ENCODE data around the gene SCN9A.

The SCN9A gene

DNA sequence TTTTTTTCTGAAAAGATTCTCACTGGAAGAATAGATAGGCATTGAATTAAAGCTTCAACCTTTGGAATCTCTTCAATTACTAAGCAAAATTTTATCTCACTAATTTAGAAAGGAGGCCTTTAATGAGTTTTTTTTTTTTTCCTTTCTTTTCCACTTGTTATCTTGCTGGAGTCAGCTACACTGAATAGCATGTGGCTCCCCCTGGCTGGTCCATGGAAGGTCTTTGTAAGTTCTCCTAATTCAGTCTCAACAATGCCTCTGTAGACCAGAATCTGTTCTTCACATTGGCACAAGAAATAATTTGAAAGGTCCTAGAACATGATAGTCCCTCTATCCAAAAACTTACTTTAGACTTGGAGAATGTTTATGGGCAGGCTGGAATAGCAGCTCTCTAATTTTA lies 223.7 kb downstream of the SCN9A start:
- no peak for DNase-seq (ENCODE audit: low read depth)

DNA sequence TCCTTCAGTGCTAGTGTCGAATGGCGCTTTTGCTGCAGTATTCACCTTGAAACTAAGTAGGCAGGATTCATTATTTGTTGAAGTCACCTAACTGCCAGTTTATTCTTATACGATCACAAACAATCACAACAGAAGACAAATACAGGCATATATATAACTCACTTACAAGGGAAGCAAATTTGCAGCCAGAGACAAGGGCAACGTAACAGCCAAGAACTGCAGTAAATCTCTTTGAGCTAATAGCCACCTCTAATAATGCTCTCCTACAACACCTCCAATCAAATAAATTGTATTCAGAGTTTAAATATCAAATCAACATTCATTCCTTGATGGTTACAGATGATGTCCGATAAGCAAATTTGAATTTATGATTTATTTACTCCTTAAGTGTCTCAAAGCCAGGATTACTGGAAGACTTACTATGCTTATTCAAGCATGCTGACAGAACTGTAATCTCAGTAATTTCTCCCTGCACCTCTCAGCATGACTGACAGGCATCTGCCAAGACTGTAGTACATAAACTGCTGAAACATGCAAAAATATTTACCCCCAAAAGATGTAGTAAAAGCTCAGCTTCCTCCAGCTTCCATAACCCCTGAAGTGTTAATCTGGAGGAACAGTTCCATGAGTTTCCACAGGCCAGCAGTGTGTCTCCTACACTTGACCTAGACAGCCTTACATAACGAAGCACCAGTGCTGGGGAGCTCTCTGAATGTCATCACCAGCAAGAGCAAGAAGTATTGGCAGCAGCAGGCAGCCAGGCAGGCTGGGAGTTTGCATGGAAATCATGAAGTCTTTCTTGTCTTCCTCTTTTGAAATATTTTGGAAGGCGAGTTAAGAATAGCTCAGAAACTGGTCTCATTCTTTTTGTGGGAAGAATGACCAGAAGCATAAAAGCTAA lies 227.0 kb downstream of the SCN9A start:
- no peak for DNase-seq (ENCODE audit: low read depth)
- TF ChIP-seq, protein P1, sequence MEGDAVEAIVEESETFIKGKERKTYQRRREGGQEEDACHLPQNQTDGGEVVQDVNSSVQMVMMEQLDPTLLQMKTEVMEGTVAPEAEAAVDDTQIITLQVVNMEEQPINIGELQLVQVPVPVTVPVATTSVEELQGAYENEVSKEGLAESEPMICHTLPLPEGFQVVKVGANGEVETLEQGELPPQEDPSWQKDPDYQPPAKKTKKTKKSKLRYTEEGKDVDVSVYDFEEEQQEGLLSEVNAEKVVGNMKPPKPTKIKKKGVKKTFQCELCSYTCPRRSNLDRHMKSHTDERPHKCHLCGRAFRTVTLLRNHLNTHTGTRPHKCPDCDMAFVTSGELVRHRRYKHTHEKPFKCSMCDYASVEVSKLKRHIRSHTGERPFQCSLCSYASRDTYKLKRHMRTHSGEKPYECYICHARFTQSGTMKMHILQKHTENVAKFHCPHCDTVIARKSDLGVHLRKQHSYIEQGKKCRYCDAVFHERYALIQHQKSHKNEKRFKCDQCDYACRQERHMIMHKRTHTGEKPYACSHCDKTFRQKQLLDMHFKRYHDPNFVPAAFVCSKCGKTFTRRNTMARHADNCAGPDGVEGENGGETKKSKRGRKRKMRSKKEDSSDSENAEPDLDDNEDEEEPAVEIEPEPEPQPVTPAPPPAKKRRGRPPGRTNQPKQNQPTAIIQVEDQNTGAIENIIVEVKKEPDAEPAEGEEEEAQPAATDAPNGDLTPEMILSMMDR (conservative IDR thresholded peaks at IDR 0.05; ENCODE audit: low read length), result no peak
- H3K4me3 ChIP-seq (ENCODE audit: low read length), result no peak overlapping the region

More for the DNA sequence above, 223.7 kb downstream of the SCN9A start:
- TF ChIP-seq, protein P1 (conservative IDR thresholded peaks at IDR 0.05; ENCODE audit: low read length), result no peak
- H3K4me3 ChIP-seq (ENCODE audit: low read length), result no peak overlapping the region

DNA sequence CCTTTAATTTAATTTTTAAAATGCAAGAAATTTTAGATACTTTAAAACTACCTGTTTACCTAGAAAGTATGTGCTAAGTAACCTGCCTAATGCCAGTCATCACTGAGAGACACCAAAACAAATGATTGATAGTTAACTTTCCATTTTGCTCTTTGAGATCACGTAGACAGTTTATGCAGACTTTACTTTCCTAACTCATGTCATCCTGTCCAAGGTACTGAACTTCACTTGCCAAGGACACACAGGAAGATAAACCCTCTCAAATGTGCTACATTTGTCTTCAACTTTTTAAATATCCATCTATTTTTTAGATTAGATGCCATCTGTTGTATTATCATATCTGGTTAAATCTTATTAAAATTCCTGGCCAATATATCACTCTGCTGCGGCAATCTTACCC lies 227.9 kb downstream of the SCN9A start:
- DNase-seq (ENCODE audit: low read depth), result no peak
- H3K4me3 ChIP-seq (ENCODE audit: low read length), result no peak overlapping the region
- TF ChIP-seq, protein P1 (conservative IDR thresholded peaks at IDR 0.05; ENCODE audit: low read length), result no peak

All from AG10803 (cell line).